Measurements from ENCODE around the gene ERLIN1. TPM values are rescaled to one million over a fixed set of nuclear protein-coding genes. Genes with fewer than 3 reads are reported as not detected.

Gene ERLIN1
- total RNA-seq, 1 donor from 2014 or later = 29.0 TPM

GRCh38 chr10:100141446-100142087 lies 44.3 kb downstream of the ERLIN1 start:
- TF ChIP-seq CTCF (IDR thresholded peaks at IDR 0.05; ENCODE audit: unreplicated experiment) = no peak
- Mint-ChIP-seq H3K36me3 (no peaks in the 10 kb centered on the region), H3K4me1 (peaks cover 11% of the 10 kb centered on the region), H3K27me3 (ENCODE audit: low read depth) (peaks cover 11% of the 10 kb centered on the region), H3K27ac (no peak overlapping the region), H3K9me3 (peaks cover 5% of the 10 kb centered on the region), H3K4me3 (no peak overlapping the region)
- no peak for DNase-seq (ENCODE audit: low spot score in 2 of 2, unreplicated experiment in 2 of 2)

- Mint-ChIP-seq H3K27me3 (ENCODE audit: low read depth) (peaks cover 17% of the 10 kb centered on the region), H3K9me3 (peaks cover 8% of the 10 kb centered on the region), H3K27ac (no peak overlapping the region), H3K4me1 (peaks cover 11% of the 10 kb centered on the region), H3K4me3 (no peak overlapping the region), H3K36me3 (no peaks in the 10 kb centered on the region)
- no peak for TF ChIP-seq CTCF (IDR thresholded peaks at IDR 0.05; ENCODE audit: unreplicated experiment)
- no peak for DNase-seq (ENCODE audit: low spot score in 2 of 2, unreplicated experiment in 2 of 2)
These were observed 45.8 kb downstream of the ERLIN1 start for GRCh38 chr10:100140070-100140469.

GRCh38 chr10:100138921-100139496 lies 46.8 kb downstream of the ERLIN1 start:
- peaks cover 11% of the 10 kb centered on the region for H3K9me3 Mint-ChIP-seq
- no peaks in the 10 kb centered on the region for H3K36me3 Mint-ChIP-seq
- H3K27ac Mint-ChIP-seq = peak overlapping the region; percentile 60
- H3K27me3 Mint-ChIP-seq (ENCODE audit: low read depth) = peaks cover 17% of the 10 kb centered on the region
- no peak overlapping the region for H3K4me3 Mint-ChIP-seq
- peaks cover 11% of the 10 kb centered on the region for H3K4me1 Mint-ChIP-seq
- no peak for DNase-seq (ENCODE audit: low spot score in 2 of 2, unreplicated experiment in 2 of 2)
- TF ChIP-seq CTCF (IDR thresholded peaks at IDR 0.05; ENCODE audit: unreplicated experiment) = no peak

- Mint-ChIP-seq H3K4me1 (peaks cover 9% of the 10 kb centered on the region), H3K27ac (no peak overlapping the region), H3K36me3 (no peaks in the 10 kb centered on the region), H3K9me3 (peaks cover 11% of the 10 kb centered on the region), H3K4me3 (no peak overlapping the region), H3K27me3 (ENCODE audit: low read depth) (peaks cover 8% of the 10 kb centered on the region)
- no peak for DNase-seq (ENCODE audit: low spot score in 2 of 2, unreplicated experiment in 2 of 2)
- no peak for TF ChIP-seq CTCF (IDR thresholded peaks at IDR 0.05; ENCODE audit: unreplicated experiment)
These were observed 50.3 kb downstream of the ERLIN1 start for GRCh38 chr10:100135486-100135885.

- Mint-ChIP-seq H3K4me3 (no peak overlapping the region), H3K4me1 (peaks cover under 1% of the 10 kb centered on the region), H3K27ac (no peak overlapping the region), H3K9me3 (peaks cover 11% of the 10 kb centered on the region), H3K27me3 (ENCODE audit: low read depth) (peaks cover 10% of the 10 kb centered on the region), H3K36me3 (no peaks in the 10 kb centered on the region)
- TF ChIP-seq CTCF (IDR thresholded peaks at IDR 0.05; ENCODE audit: unreplicated experiment) = no peak
- no peak for DNase-seq (ENCODE audit: low spot score in 2 of 2, unreplicated experiment in 2 of 2)
These were observed 52.0 kb downstream of the ERLIN1 start for GRCh38 chr10:100133801-100134200.
